ENCODE results near the gene LCLAT1.

Gene LCLAT1

DNA sequence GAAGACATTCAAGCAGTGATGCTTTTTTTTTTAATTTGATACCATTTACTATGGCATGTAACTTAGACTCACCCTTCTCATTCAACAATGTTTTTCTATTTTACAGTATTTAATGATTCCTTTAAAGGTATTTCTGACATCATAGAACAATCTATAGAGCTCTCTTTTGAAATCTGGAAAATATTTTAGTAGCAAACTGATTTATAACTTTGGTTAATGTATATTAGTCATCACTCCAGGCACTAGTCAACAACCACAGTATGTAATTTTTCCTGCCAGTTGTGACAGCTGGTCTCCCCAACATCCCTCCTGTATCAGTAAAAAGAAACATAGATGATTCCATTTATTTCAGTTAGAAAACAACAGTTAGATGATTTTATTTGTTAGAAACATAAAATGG lies 122.9 kb downstream of the LCLAT1 start:
- no peak for DNase-seq (ENCODE audit: extremely low read depth, low read depth)
- no peak for TF ChIP-seq CTCF (IDR thresholded peaks at IDR 0.05; ENCODE audit: low read depth, low read length)

DNA sequence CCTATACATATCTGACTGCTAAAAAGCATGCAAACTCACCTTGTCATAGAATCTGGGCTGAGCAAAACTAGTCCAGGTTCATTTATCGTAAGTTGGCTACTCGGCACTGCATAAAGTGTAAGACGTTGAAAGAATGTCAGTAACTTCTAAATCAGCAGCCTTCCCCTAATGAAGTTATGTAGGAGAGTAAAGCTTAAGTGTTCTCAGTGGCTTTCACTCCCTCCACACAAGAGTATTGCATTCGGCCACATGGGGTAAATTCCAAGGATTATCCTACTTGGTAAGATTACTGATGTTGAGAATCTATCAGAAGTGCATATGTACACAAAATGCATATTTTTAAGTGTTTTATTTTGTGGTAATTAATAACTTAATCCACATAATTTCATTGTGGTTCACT lies 130.1 kb downstream of the LCLAT1 start:
- DNase-seq (ENCODE audit: extremely low read depth, low read depth): no peak
- TF ChIP-seq CTCF (IDR thresholded peaks at IDR 0.05; ENCODE audit: low read depth, low read length): no peak

DNA sequence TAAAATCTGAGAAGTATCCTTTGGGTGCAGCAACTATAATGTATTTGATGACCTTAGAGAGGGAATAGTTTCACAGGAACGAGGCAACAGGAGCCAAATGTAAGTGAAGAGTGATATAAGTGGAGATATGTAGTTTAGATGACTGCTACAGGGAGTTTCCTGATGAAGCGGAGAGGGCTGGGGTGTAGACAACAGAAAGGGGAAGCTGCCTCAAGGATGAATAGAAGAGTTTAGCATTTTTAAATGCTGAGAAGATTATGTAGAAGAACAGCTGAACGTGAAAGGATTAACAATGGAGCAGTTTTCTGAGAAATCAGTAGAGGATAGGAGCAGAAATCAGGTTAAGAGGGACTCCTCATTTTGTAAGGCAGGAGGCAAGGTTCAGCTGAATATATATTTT lies 133.3 kb downstream of the LCLAT1 start:
- no peak for TF ChIP-seq CTCF (IDR thresholded peaks at IDR 0.05; ENCODE audit: low read depth, low read length)
- no peak for DNase-seq (ENCODE audit: extremely low read depth, low read depth)

DNA sequence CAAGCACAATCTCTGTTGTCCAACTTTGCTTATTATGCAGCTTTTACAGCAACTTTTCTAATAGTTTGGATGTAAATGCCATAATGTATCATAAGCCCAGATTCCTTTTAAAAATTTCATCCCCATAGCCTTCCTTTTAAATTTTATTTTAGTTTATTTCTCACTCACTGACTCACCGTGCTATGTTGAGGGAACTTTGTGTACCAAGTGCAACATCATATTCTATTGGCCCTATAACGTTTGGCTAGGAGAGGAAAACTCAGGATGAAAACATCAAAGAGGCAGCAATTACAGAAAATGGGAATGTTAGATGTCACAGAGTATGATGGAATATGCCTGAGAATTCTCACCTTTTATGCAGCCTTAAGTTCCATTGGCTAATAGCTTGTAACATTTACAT lies 135.5 kb downstream of the LCLAT1 start:
- no peak for TF ChIP-seq CTCF (IDR thresholded peaks at IDR 0.05; ENCODE audit: low read depth, low read length)
- DNase-seq (ENCODE audit: extremely low read depth, low read depth): no peak

DNA sequence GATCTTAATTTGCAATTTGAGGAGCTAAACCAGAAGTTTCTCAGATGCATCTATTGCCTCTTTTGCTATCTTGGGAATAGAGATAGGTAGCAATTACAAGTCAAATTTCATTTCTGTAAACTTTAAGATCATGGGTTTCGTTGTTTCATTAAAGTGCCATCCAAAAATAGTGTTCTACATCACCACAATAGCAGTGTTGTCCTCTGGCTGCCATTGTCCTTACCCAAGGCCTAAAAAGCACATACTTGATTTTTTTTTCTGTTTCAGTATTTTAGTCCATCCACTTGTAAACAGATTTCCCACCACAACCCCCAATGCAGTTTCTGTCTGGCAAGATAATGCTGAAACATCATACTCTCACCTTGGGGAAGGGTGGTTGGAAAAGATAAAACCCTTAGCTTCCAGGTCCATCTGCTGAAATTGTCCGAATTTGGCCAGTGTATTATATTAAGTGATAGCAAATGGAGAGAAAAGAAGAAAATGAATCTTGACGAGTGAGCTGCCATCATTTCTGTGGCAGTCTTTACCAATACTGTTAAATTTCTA lies 136.2 kb downstream of the LCLAT1 start:
- no peak for DNase-seq (ENCODE audit: extremely low read depth, low read depth)
- TF ChIP-seq CTCF (IDR thresholded peaks at IDR 0.05; ENCODE audit: low read depth, low read length): no peak

DNA sequence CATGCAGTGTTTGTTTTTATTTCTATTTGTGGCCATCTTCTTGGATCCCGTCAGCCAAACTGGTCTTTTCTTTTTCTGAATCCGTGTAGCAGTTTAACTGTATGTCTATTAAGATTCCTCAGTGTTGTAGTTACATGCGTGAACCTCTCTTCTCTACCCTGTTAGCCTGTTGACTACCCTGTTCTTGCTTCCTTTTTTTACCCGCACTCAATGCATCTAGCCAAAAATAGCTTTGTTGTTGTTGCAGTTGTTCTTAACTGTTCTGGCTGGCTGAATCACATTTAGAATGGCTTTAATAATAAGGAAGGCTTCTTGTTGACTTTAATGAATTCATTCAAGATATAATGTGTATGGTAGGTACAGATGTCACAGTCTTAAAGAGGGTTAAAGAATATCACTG lies 137.1 kb downstream of the LCLAT1 start:
- no peak for TF ChIP-seq CTCF (IDR thresholded peaks at IDR 0.05; ENCODE audit: low read depth, low read length)

DNA sequence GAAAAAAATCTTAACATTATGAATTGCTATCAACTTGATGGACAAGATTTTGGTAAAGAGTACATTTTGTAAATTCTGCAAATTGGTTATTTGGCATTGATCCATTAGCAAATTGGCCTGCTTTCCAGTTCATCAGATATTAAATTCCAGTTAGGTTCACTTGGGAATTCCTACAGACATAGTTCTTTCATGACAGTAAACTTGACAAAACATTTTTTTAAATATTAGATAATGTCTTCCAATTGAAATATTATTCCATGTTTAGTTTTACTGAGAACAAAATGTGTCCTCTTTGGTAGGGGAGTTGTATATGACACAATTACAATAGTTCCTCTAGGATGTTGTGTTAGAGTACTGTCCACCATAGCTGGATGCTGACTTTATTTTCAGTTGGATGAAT lies 141.9 kb downstream of the LCLAT1 start:
- TF ChIP-seq CTCF (IDR thresholded peaks at IDR 0.05; ENCODE audit: low read depth, low read length): no peak
- DNase-seq (ENCODE audit: extremely low read depth, low read depth): no peak

More for the DNA sequence above, 137.1 kb downstream of the LCLAT1 start:
- no peak for DNase-seq (ENCODE audit: extremely low read depth, low read depth)
